Liver (tissue), 3 donors: ENCODE measurements around the gene REL.

ENCODE experiments used
- EGR1 ChIP-seq, 2 donors: IDR thresholded peaks; 2 replicates each; pipeline ENCODE4 v1.6.1; 2016 to 2018; ENCODE audit warnings: antibody characterized with exemption in 2 of 2, low read depth in 2 of 2
- GABPA ChIP-seq, 2 donors: IDR thresholded peaks in 1 of 2; conservative IDR thresholded peaks in 1 of 2; 2 replicates each; pipeline ENCODE4 v1.6.1; 2016; ENCODE audit warnings: antibody characterized with exemption in 2 of 2, mild to moderate bottlenecking in 1 of 2, moderate library complexity in 1 of 2
- HNF4G ChIP-seq: IDR thresholded peaks from 2 replicates; pipeline ENCODE4 v1.6.1; 2016; ENCODE audit warnings: antibody characterized with exemption
- JUND ChIP-seq, 2 donors: IDR thresholded peaks; 2 replicates each; pipeline ENCODE4 v1.6.1; 2016; ENCODE audit warnings: antibody characterized with exemption in 2 of 2
- RAD21 ChIP-seq, 2 donors: IDR thresholded peaks; 2 replicates each; pipeline ENCODE4 v1.6.1; 2016; ENCODE audit warnings: antibody characterized with exemption in 2 of 2, mild to moderate bottlenecking in 2 of 2
- SP1 ChIP-seq: IDR thresholded peaks from 2 replicates; pipeline ENCODE4 v1.6.1; 2018; ENCODE audit warnings: antibody characterized with exemption, mild to moderate bottlenecking
- TAF1 ChIP-seq: conservative IDR thresholded peaks from 2 replicates; pipeline ENCODE4 v1.6.1; 2016; ENCODE audit warnings: antibody characterized with exemption, mild to moderate bottlenecking
- YY1 ChIP-seq: IDR thresholded peaks from 2 replicates; pipeline ENCODE4 v1.6.1; 2016; ENCODE audit warnings: antibody characterized with exemption, mild to moderate bottlenecking
- TF ChIP-seq, protein P1 (sequence below): IDR thresholded peaks from 2 replicates; pipeline ENCODE4 v1.6.1; 2016; ENCODE audit warnings: antibody characterized with exemption
- TF ChIP-seq, protein P2 (sequence below): fragments of 150-350 bp; IDR thresholded peaks from 2 replicates; pipeline ENCODE4 v1.5.1; 2017; ENCODE audit warnings: improper control_type of control experiment, low read depth, low read length; ENCODE audit not compliant: missing input control
- TF ChIP-seq, protein P3 (sequence below): IDR thresholded peaks from 2 replicates; pipeline ENCODE4 v1.6.1; 2016; ENCODE audit warnings: antibody characterized with exemption, mild to moderate bottlenecking
- TF ChIP-seq, protein P4 (sequence below): IDR thresholded peaks from 2 replicates; pipeline ENCODE4 v1.6.1; 2016; ENCODE audit warnings: antibody characterized with exemption
- donor health status: healthy.
- donor health status: healthy.

DNA sequence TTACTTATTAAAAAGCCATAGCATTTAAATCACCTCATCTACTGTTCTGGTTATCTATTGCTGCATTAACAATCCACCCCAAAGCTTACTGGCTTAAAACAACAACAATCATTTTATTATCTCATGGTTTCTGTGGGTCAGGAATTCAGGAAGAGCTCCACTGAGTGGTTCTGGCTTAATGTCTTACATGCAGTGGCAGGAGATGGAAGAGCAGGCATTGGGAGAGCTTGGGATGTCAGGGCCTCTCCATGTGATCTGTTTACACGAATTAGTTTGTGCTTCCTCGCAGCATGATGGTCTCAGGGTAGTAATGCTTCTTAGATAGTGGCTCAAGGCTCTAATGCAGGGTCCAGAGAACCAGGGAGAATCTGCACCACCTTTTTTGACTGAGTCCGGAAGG is 14.4 kb upstream of the REL start:
- TF ChIP-seq, protein P1, sequence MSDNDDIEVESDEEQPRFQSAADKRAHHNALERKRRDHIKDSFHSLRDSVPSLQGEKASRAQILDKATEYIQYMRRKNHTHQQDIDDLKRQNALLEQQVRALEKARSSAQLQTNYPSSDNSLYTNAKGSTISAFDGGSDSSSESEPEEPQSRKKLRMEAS: no peak
- TF ChIP-seq RAD21 (IDR thresholded peaks at IDR 0.05): no peak
- TF ChIP-seq, protein P2, sequence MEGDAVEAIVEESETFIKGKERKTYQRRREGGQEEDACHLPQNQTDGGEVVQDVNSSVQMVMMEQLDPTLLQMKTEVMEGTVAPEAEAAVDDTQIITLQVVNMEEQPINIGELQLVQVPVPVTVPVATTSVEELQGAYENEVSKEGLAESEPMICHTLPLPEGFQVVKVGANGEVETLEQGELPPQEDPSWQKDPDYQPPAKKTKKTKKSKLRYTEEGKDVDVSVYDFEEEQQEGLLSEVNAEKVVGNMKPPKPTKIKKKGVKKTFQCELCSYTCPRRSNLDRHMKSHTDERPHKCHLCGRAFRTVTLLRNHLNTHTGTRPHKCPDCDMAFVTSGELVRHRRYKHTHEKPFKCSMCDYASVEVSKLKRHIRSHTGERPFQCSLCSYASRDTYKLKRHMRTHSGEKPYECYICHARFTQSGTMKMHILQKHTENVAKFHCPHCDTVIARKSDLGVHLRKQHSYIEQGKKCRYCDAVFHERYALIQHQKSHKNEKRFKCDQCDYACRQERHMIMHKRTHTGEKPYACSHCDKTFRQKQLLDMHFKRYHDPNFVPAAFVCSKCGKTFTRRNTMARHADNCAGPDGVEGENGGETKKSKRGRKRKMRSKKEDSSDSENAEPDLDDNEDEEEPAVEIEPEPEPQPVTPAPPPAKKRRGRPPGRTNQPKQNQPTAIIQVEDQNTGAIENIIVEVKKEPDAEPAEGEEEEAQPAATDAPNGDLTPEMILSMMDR: no peak
- TF ChIP-seq, protein P3, sequence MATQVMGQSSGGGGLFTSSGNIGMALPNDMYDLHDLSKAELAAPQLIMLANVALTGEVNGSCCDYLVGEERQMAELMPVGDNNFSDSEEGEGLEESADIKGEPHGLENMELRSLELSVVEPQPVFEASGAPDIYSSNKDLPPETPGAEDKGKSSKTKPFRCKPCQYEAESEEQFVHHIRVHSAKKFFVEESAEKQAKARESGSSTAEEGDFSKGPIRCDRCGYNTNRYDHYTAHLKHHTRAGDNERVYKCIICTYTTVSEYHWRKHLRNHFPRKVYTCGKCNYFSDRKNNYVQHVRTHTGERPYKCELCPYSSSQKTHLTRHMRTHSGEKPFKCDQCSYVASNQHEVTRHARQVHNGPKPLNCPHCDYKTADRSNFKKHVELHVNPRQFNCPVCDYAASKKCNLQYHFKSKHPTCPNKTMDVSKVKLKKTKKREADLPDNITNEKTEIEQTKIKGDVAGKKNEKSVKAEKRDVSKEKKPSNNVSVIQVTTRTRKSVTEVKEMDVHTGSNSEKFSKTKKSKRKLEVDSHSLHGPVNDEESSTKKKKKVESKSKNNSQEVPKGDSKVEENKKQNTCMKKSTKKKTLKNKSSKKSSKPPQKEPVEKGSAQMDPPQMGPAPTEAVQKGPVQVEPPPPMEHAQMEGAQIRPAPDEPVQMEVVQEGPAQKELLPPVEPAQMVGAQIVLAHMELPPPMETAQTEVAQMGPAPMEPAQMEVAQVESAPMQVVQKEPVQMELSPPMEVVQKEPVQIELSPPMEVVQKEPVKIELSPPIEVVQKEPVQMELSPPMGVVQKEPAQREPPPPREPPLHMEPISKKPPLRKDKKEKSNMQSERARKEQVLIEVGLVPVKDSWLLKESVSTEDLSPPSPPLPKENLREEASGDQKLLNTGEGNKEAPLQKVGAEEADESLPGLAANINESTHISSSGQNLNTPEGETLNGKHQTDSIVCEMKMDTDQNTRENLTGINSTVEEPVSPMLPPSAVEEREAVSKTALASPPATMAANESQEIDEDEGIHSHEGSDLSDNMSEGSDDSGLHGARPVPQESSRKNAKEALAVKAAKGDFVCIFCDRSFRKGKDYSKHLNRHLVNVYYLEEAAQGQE: no peak
- TF ChIP-seq TAF1: no peak
- TF ChIP-seq JUND (IDR thresholded peaks at IDR 0.05): no peak
- TF ChIP-seq, protein P4, sequence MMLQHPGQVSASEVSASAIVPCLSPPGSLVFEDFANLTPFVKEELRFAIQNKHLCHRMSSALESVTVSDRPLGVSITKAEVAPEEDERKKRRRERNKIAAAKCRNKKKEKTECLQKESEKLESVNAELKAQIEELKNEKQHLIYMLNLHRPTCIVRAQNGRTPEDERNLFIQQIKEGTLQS: no peak
- no peak for TF ChIP-seq HNF4G
- TF ChIP-seq EGR1 (IDR thresholded peaks at IDR 0.05; ENCODE audit: low read depth in 2 of 2): no peak
- no peak for TF ChIP-seq SP1
- TF ChIP-seq GABPA (IDR thresholded peaks at IDR 0.05 in 1 of 2, conservative IDR thresholded peaks at IDR 0.05 in 1 of 2): no peak
- TF ChIP-seq YY1: no peak
